GM21717 (cell line): ENCODE measurements around the gene ACTBL2.
"Not testable (repeated sequence)": the region's sequence is repeated elsewhere in the genome, so short reads cannot be mapped to it uniquely, and the experiment has no call there.

Experiments used
- ATAC-seq: cut with Tn5 transposase; IDR thresholded peaks from one replicate; pipeline ENCODE4 v1.9.1; 2021; ENCODE audit warnings: mild to moderate bottlenecking, moderate library complexity; ENCODE audit not compliant: unreplicated experiment

The ACTBL2 gene

GRCh38 chr5:57482671-57483106 is at the start of gene ACTBL2:
Gene ACTBL2, minus strand, starts transcription at chr5:57482811. Its CDS starts 104 bp downstream, at chr5:57482707.
- no peak for ATAC-seq

GRCh38 chr5:57531333-57531732 is 48.7 kb upstream of the ACTBL2 start:
- ATAC-seq = no peak

- peak; percentile 83 for ATAC-seq
Observed at GRCh38 chr5:57529864-57530263, 47.3 kb upstream of the ACTBL2 start.

- no peak for ATAC-seq
Observed at GRCh38 chr5:57527870-57528269, 45.3 kb upstream of the ACTBL2 start.

DNA sequence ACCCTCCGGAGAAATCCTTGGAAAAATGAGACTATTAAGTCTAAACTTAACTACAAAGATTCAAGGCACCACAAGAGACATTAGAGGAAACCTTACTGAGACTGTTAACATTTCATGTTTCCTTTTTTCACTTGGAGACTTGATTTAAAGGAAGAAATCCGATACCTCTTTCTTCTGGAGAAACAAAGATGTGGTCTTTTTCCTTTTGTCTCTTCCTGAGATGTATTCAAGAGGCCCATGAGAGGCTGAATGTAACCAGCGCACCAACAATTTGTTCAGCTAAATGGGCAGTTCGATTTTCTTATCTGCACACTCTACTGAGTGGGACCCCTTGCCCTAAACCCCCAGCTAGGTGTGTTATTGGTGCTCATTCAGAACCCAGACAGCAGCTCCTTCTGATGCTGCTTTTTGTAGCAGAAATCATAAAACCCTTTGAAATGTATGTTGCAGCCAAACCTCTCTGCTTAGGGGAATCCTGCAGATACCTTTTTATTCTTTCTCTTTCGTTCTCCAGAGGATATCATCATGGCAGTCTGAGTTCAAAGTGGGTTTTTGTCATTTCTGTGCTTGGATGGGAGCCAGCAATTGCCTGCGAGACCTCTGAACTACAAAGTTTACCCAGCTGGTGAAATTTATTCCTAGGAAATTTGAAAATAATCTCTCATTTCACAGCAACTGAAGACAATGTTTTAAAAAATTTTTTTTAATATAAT is 41.9 kb upstream of the ACTBL2 start:
- no peak for ATAC-seq

DNA sequence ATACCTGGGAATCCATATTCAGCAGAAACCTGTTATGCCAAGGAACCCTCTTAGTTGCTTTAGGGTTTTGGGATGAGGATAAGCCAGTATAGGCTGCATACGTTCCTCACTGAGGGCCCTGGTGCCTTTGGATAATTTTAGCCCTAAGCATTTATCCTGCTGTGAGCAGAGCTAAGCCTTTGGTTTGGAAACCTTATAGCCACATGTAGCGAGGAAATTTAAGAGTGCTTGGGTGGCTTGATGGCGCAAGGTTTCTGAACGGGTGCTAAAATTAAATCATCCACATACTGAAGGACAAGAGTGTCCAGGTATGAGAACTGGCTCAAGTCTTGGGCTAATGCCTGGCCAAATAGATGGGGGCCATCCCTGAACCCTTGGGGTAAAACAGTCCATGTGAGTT is 39.9 kb upstream of the ACTBL2 start:
- not testable (repeated sequence) for ATAC-seq

- not testable (repeated sequence) for ATAC-seq
Observed at GRCh38 chr5:57518415-57518814, 35.8 kb upstream of the ACTBL2 start.

DNA sequence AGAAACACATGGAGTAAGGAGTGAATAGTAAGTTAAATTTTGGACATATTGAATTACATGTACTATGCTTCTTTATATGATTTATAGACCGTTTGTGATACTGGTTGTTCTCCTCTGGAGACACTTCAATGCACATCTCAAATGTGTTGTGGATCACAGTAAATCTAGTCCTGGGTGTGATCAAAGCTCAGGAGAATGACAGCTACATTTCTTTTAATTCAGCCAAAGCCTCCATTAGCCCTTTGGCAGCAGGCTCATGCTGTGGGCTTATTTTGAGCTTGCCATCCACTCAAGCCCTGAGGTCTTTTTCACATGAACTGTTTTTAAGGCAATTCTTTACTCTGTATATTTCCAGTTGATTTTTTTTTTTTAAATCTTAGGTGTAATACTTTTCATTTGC is 34.6 kb upstream of the ACTBL2 start:
- ATAC-seq = no peak

DNA sequence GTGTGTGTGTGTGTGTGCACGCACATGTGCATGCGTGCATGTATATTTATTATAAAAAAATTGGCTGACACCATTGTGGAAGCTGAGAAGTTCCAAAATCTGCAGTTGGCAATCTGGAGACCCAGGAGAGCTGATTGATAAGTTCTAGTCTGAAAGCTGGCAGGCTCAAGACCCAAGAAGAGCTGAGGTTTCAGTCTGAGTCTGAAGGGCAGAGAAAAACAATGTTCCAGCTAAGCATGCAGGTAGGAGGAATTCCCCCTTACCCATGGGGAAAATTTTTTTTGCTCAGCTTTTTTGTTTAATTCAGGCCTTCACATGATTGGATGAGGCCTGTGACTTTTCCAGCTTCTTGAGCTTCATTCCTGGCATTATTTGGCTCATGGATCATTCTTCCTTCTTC is 31.2 kb upstream of the ACTBL2 start:
- ATAC-seq = no peak

- no peak for ATAC-seq
Observed at GRCh38 chr5:57511321-57511720, 28.7 kb upstream of the ACTBL2 start.

DNA sequence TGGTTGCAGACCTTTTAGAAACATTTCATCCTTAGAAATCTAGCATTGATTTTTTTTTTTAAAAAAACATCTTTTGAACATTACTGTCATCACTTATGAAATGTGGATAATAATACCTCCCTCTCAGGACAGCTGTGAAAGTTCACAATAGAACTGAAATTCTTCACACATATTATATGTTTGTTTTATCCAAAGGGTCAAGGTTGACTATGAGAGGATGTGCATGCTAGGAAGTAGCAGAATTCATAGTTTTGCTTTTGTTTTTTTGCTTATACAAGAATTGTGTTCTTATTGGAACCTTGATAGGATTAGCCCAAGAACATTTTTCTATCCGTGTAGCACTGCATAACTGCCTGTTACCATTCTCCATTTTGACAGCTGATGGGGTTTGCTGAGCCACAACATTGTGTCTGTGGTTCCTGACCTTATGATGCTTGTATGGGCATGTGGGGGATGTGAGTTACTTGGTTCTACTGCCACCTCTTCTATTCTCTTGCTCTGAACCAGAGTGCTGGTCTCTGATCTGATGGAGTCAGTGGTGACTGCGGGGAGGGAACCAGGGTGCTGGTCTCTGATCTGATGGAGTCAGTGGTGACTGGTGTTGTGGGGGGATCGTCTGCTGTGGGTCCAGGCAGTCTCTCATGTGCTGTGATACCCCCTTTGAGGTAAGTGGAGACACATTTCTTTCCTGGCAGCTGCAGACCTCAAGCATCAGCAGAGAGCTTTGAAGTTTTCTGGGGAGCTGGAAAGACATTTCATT is 27.1 kb upstream of the ACTBL2 start:
- ATAC-seq = no peak

- ATAC-seq = no peak
Observed at GRCh38 chr5:57508211-57508610, 25.6 kb upstream of the ACTBL2 start.

DNA sequence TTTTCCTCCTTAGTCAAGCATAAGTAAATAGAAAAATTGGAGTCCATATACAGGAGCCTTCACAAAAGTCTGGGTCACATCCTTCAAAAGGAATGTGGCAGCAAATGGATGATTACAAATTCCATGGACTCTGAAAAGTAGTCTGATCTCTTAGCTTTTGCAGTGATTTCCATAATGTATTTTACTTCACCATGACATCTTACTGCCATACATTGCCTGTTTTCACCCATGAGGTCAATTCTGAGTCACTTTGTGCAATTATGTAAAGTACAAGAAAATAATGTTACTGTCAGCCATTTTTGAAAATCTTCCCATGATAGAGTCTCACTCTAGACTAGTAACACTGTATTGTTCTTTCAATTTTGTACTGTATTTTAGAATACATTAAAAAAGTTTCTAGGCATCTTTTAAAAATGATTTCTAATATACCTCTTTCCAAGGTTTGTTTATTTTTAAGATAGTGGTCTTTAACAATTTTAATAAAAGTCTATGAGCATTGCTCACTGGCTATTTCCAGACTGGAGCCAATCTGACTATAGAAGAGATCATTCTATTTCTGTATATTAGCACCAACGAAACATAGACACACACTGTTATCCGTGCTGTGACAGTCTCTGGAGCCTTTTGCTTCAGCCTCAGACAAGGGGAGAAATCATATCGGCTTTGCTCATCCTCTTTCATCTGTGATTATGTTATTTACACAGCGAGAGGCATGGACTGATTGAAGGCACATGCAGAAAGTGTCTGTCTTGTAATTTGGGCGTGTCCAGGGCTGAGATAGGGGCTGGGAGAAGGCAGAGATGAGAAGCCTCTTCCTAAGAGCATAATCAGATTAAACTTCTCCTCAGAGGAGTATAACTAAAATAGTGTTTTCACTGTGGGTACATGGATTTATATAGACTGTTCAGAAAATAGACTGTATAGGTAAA is 22.9 kb upstream of the ACTBL2 start:
- ATAC-seq = no peak

- ATAC-seq = no peak
Observed at GRCh38 chr5:57504357-57504756, 21.7 kb upstream of the ACTBL2 start.

GRCh38 chr5:57503433-57503832 is 20.8 kb upstream of the ACTBL2 start:
- no peak for ATAC-seq

DNA sequence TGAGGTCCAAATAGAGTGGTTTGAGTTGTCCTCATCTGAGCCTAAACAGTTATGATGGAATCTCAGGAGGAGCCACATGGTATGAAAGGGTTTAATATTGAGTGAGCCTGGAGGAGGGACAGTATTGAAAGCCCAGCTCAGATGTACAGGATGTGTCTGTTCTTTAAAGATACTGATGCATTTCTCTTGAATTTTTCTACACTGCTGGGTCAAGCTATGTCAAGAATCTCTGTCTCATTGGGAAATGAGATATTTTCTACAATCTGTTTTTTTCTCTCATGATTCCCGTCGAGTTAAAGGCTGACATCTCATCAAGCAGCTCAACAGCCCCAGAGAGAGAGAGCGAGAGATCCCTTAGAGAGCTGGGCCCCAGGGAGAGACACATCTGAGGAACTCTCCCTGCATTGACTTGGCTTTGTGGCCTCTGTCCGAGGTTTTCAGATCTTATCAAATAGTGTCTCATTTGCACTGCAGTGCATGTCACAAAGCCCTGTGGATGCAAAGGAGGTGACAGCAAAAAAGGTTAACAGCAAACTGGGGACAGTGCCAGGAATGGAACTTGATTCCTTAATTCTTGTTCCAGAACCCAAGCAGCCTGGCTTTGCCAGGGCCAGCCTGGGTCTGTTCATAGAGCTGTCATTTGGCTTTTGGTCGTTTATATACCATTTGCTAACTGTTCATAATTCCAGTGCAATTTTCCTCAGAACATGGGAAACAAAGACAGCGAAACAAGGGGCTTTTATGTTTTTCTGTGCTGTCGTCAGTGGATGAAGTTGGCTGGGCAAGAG is 19.0 kb upstream of the ACTBL2 start:
- ATAC-seq = no peak

GRCh38 chr5:57499262-57500050 is 16.8 kb upstream of the ACTBL2 start:
- ATAC-seq = peak; percentile 86

GRCh38 chr5:57497733-57498132 is 15.1 kb upstream of the ACTBL2 start:
- ATAC-seq = no peak

- ATAC-seq = no peak
Observed at GRCh38 chr5:57495285-57496086, 12.9 kb upstream of the ACTBL2 start.
